Measurements from ENCODE around the gene ARMC2.

DNA sequence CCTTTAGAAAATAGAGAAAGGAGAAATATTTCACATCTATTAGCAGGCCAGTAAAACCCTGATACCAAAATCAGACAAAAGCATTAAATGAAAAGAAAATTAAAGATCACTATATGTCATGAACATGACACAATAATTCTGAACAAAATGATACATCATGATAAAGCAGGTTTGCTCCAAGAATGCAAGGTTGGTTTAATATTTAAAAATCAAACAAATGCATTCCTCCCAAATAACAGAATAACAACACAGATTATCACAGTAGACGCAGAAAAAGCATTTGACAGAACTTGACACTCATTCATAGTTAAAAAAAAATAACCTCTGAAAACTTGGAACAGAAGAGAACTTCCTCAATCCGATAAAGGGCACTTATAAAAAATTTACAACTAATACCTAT is 22.9 kb upstream of the ARMC2 start:
- TF ChIP-seq, protein P1, sequence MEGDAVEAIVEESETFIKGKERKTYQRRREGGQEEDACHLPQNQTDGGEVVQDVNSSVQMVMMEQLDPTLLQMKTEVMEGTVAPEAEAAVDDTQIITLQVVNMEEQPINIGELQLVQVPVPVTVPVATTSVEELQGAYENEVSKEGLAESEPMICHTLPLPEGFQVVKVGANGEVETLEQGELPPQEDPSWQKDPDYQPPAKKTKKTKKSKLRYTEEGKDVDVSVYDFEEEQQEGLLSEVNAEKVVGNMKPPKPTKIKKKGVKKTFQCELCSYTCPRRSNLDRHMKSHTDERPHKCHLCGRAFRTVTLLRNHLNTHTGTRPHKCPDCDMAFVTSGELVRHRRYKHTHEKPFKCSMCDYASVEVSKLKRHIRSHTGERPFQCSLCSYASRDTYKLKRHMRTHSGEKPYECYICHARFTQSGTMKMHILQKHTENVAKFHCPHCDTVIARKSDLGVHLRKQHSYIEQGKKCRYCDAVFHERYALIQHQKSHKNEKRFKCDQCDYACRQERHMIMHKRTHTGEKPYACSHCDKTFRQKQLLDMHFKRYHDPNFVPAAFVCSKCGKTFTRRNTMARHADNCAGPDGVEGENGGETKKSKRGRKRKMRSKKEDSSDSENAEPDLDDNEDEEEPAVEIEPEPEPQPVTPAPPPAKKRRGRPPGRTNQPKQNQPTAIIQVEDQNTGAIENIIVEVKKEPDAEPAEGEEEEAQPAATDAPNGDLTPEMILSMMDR (IDR thresholded peaks at IDR 0.05) = no peak
- no peak for TF ChIP-seq EZH2 (IDR thresholded peaks at IDR 0.05)
- no peak for TF ChIP-seq EZH2phosphoT487 (IDR thresholded peaks at IDR 0.05)
